CD4-positive, alpha-beta T cell (primary cell): ENCODE results near the gene KCND2. TPM values are rescaled to one million over a fixed set of nuclear protein-coding genes. Genes with fewer than 3 reads are reported as not detected.

ENCODE experiments used
- ATAC-seq: fragments of 200-7000 bp; cut with Tn5 transposase; one replicate; pipeline ENCODE4 v1.10.0; 2022; ENCODE audit warnings: mild to moderate bottlenecking; ENCODE audit not compliant: poor library complexity
- CTCF ChIA-PET: fragments of 350-600 bp; sonication (Branson Sonifier 250); formaldehyde crosslinking; loops from one replicate; lab custom pipeline; 2021; ENCODE audit warnings: antibody characterized with exemption, inconsistent platforms; lab: Charles Lee
- POLR2A ChIA-PET: fragments of 350-600 bp; sonication (Branson Sonifier 250); formaldehyde crosslinking; loops from one replicate; lab custom pipeline; 2021; ENCODE audit warnings: antibody characterized with exemption, inconsistent platforms; lab: Charles Lee
- DNase-seq, 14 experiments: peaks; one replicate each; pipeline ENCODE4 v3.0.0-alpha.2; 2013 to 2020; ENCODE audit warnings: mixed read lengths in 2 of 14
- H3K27ac ChIP-seq, 2 donors: one replicate each; pipeline versions ENCODE4 v1.5.1 to v1.7.0; 2013; ENCODE audit warnings: low read length in 2 of 2, low read depth in 1 of 2, mild to moderate bottlenecking in 1 of 2
- H3K27me3 ChIP-seq, 2 experiments: 1 replicate in 1 of 2; 2 replicates in 1 of 2; pipeline versions ENCODE4 v1.6.1 to v1.7.0; 2013; ENCODE audit warnings: low read length in 2 of 2, control low read depth in 1 of 2, mild to moderate bottlenecking in 1 of 2, moderate library complexity in 1 of 2; ENCODE audit not compliant: insufficient read depth in 2 of 2, control insufficient read depth in 1 of 2
- H3K36me3 ChIP-seq: one replicate; pipeline ENCODE4 v1.6.1; 2013; ENCODE audit warnings: low read length, control low read depth; ENCODE audit not compliant: insufficient read depth
- H3K4me1 ChIP-seq: one replicate; pipeline ENCODE4 v1.6.1; 2013; ENCODE audit warnings: low read length, control low read depth; ENCODE audit not compliant: insufficient read depth
- H3K4me3 ChIP-seq: one replicate; pipeline ENCODE4 v1.5.1; 2013; ENCODE audit warnings: mild to moderate bottlenecking, low read length, moderate library complexity
- H3K9me3 ChIP-seq, 2 experiments: 1 replicate in 1 of 2; 2 replicates in 1 of 2; pipeline versions ENCODE4 v1.6.1 to v1.7.0; 2013; ENCODE audit warnings: low read length in 2 of 2, mild to moderate bottlenecking in 2 of 2, control low read depth in 1 of 2, moderate library complexity in 1 of 2; ENCODE audit not compliant: control insufficient read depth in 1 of 2, insufficient read depth in 1 of 2
- H3K27ac Mint-ChIP-seq: one replicate; pipeline ENCODE4 v1.8.0; 2020; ENCODE audit warnings: mixed read lengths
- H3K27me3 Mint-ChIP-seq: one replicate; pipeline ENCODE4 v1.8.0; 2021; ENCODE audit warnings: mixed read lengths
- H3K36me3 Mint-ChIP-seq: one replicate; pipeline ENCODE4 v1.8.0; 2021; ENCODE audit warnings: low read depth, mixed read lengths
- H3K4me1 Mint-ChIP-seq: one replicate; pipeline ENCODE4 v1.8.0; 2021; ENCODE audit warnings: low read depth, mixed read lengths
- H3K4me3 Mint-ChIP-seq: one replicate; pipeline ENCODE4 v1.8.0; 2020; ENCODE audit warnings: mild to moderate bottlenecking, mixed read lengths
- H3K9me3 Mint-ChIP-seq: one replicate; pipeline ENCODE4 v1.8.0; 2020; ENCODE audit warnings: mixed read lengths
- intact Hi-C, 2 experiments: fragments of 100-400 bp; cut with DNase I in 1 of 2; cut with micrococcal nuclease in 1 of 2; formaldehyde crosslinking; loops; one replicate each; pipeline versions ENCODE4 v1.15.1 to v1.9.0; 2023 to 2025; cut with DNase I, micrococcal nuclease
- total RNA-seq, 174 experiments: library from RNA in 2 of 174; stranded (reverse) in 2 of 174; gene quantifications; one replicate each; pipeline ENCODE4 v1.2.3 and lab custom pipeline; 2021 to 2026
- TF ChIP-seq, protein P1 (sequence below): fragments of 200-600 bp; IDR thresholded peaks from one replicate; pipeline ENCODE4 v1.8.0; 2022; ENCODE audit warnings: antibody characterized with exemption, mild to moderate bottlenecking

Gene KCND2
- total RNA-seq, 2 experiments from 2014 or later, result not detected

DNA sequence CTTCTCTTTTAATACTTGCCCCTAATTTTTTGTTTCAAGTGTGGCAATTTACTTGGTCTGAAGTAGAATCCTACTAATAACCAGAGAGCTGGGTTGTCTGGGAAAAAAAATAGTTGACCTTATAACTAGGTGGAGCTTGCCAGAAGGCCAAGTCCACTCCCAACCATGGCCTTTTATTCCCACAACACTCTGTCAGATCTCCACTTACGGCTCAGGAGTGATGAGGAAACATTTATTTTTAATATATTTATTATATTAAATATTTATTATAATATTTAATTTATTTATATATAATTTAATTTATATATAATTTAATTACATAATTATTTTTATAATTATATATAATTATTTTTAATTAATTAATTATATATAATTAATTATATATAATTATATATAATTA is 526.2 kb downstream of the KCND2 start:
- Histone ChIP-seq H3K27ac (no peak overlapping the region), H3K4me1 (no peaks in the 10 kb centered on the region), H3K36me3 (no peaks in the 10 kb centered on the region), H3K4me3 (no peak overlapping the region), H3K27me3 (no peaks in the 10 kb centered on the region), H3K9me3 (no peaks in the 10 kb centered on the region)
- POLR2A ChIA-PET, result interaction anchor here (0.5 to 0.6 kb wide), 2 partner anchors 16 to 265 kb away, joined by 3 read pairs; no protein-coding TSS in a partner anchor
- intact Hi-C loops, result no loop called here
- H3K9me3 Mint-ChIP-seq, result no peaks in the 10 kb centered on the region
- no peak overlapping the region for H3K27ac Mint-ChIP-seq
- TF ChIP-seq, protein P1, sequence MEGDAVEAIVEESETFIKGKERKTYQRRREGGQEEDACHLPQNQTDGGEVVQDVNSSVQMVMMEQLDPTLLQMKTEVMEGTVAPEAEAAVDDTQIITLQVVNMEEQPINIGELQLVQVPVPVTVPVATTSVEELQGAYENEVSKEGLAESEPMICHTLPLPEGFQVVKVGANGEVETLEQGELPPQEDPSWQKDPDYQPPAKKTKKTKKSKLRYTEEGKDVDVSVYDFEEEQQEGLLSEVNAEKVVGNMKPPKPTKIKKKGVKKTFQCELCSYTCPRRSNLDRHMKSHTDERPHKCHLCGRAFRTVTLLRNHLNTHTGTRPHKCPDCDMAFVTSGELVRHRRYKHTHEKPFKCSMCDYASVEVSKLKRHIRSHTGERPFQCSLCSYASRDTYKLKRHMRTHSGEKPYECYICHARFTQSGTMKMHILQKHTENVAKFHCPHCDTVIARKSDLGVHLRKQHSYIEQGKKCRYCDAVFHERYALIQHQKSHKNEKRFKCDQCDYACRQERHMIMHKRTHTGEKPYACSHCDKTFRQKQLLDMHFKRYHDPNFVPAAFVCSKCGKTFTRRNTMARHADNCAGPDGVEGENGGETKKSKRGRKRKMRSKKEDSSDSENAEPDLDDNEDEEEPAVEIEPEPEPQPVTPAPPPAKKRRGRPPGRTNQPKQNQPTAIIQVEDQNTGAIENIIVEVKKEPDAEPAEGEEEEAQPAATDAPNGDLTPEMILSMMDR, result no peak
- H3K4me3 Mint-ChIP-seq, result no peak overlapping the region
- H3K4me1 Mint-ChIP-seq, result no peaks in the 10 kb centered on the region
- ATAC-seq (no peak), DNase-seq (no peak)
- CTCF ChIA-PET, result no interaction called here
- H3K27me3 Mint-ChIP-seq, result peaks cover 8% of the 10 kb centered on the region
- H3K36me3 Mint-ChIP-seq, result no peaks in the 10 kb centered on the region
